Lower lobe of right lung (tissue), 2 donors: Measurements from ENCODE around the gene EXOC7. TPM values are rescaled to one million over a fixed set of nuclear protein-coding genes. Genes with fewer than 3 reads are reported as not detected.

ENCODE experiments used
- ATAC-seq, 2 donors: fragments of 200-7000 bp; cut with Tn5 transposase; one replicate each; pipeline ENCODE4 v1.9.1; 2020 to 2022; ENCODE audit warnings: mild to moderate bottlenecking in 2 of 2, moderate library complexity in 2 of 2
- DNase-seq: peaks from one replicate; pipeline ENCODE4 v3.0.0-alpha.2; 2020
- H3K27ac ChIP-seq: fragments of 200-600 bp; one replicate; pipeline ENCODE4 v1.8.0; 2022
- H3K27me3 ChIP-seq: fragments of 200-600 bp; one replicate; pipeline ENCODE4 v1.8.0; 2022; ENCODE audit warnings: low read depth
- H3K36me3 ChIP-seq: fragments of 200-600 bp; one replicate; pipeline ENCODE4 v1.8.0; 2022; ENCODE audit warnings: mild to moderate bottlenecking
- H3K4me1 ChIP-seq: fragments of 200-600 bp; one replicate; pipeline ENCODE4 v1.8.0; 2022
- H3K4me3 ChIP-seq: fragments of 200-600 bp; one replicate; pipeline ENCODE4 v1.8.0; 2022; ENCODE audit warnings: mild to moderate bottlenecking
- H3K9me3 ChIP-seq: fragments of 200-600 bp; one replicate; pipeline ENCODE4 v1.8.0; 2022
- CTCF ChIP-seq: fragments of 200-600 bp; IDR thresholded peaks from one replicate; pipeline ENCODE4 v1.8.0; 2022; ENCODE audit warnings: antibody characterized with exemption, mild to moderate bottlenecking
- intact Hi-C: fragments of 100-400 bp; cut with DNase I; formaldehyde crosslinking; loops from one replicate; pipeline ENCODE4 v1.11.0; 2022
- total RNA-seq: library from RNA; stranded (reverse); fragmentation: NEBNext Ultra II Directional; extraction: Animal tissue kit (Norgen Biotek cat#: 25700); gene quantifications from one replicate; pipeline ENCODE4 v1.2.1, GENCODE V29; 2021
- donor health status: DM: no; HTN: yes; CAD: no; lungs with severe emphysema.

Gene EXOC7
- total RNA-seq, 1 donor from 2014 or later: 118 TPM

GRCh38 chr17:76123191-76123499 lies 19.6 kb upstream of the EXOC7 start:
- Histone ChIP-seq H3K4me3 (no peak overlapping the region), H3K27ac (no peak overlapping the region), H3K36me3 (no peaks in the 10 kb centered on the region), H3K9me3 (no peaks in the 10 kb centered on the region), H3K27me3 (no peaks in the 10 kb centered on the region), H3K4me1 (peaks cover 8% of the 10 kb centered on the region)
- intact Hi-C loops: loop anchor here (5.0 kb wide), 1 partner anchor 59 kb away; no protein-coding TSS in a partner anchor
- DNase-seq (no peak), ATAC-seq (no peak)
- no peak for TF ChIP-seq CTCF

GRCh38 chr17:76122431-76123190 lies 19.0 kb upstream of the EXOC7 start:
- TF ChIP-seq CTCF: no peak
- Histone ChIP-seq H3K9me3 (no peaks in the 10 kb centered on the region), H3K4me1 (peaks cover 8% of the 10 kb centered on the region), H3K36me3 (no peaks in the 10 kb centered on the region), H3K4me3 (no peak overlapping the region), H3K27me3 (no peaks in the 10 kb centered on the region), H3K27ac (no peak overlapping the region)
- DNase-seq (peak; percentile 40), ATAC-seq (no peak)
- intact Hi-C loops: loop anchor here (5.0 kb wide), 1 partner anchor 60 kb away; no protein-coding TSS in a partner anchor

GRCh38 chr17:76121932-76122430 lies 18.4 kb upstream of the EXOC7 start:
- Histone ChIP-seq H3K27ac (peak overlapping the region; percentile 3), H3K4me3 (peak overlapping the region; percentile 48), H3K27me3 (no peaks in the 10 kb centered on the region), H3K4me1 (peaks cover 8% of the 10 kb centered on the region), H3K36me3 (no peaks in the 10 kb centered on the region), H3K9me3 (no peaks in the 10 kb centered on the region)
- intact Hi-C loops: loop anchor here (5.0 kb wide), 1 partner anchor 60 kb away; no protein-coding TSS in a partner anchor
- TF ChIP-seq CTCF: no peak
- no peak for DNase-seq
- peak; percentile 40 to 55 for ATAC-seq

GRCh38 chr17:76120658-76121008 lies 17.0 kb upstream of the EXOC7 start:
- Histone ChIP-seq H3K9me3 (no peaks in the 10 kb centered on the region), H3K4me3 (no peak overlapping the region), H3K27me3 (no peaks in the 10 kb centered on the region), H3K36me3 (no peaks in the 10 kb centered on the region), H3K27ac (no peak overlapping the region), H3K4me1 (peaks cover 8% of the 10 kb centered on the region)
- TF ChIP-seq CTCF: no peak
- DNase-seq (no peak), ATAC-seq (no peak)
- intact Hi-C loops: loop anchor here (5.0 kb wide), 1 partner anchor 62 kb away; no protein-coding TSS in a partner anchor

- ATAC-seq: no peak
- peaks cover 8% of the 10 kb centered on the region for H3K4me1 ChIP-seq
- H3K27me3 ChIP-seq: no peaks in the 10 kb centered on the region
- H3K4me3 ChIP-seq: no peak overlapping the region
- no peaks in the 10 kb centered on the region for H3K36me3 ChIP-seq
- no peak for TF ChIP-seq CTCF
- intact Hi-C loops: loop anchor here (5.0 kb wide), 1 partner anchor 63 kb away; no protein-coding TSS in a partner anchor
- no peak overlapping the region for H3K27ac ChIP-seq
- H3K9me3 ChIP-seq: no peaks in the 10 kb centered on the region
- peak; percentile 32 for DNase-seq
Measured at GRCh38 chr17:76119409-76120371, 16.1 kb upstream of the EXOC7 start.
